HCT116 (cell line): ENCODE data around the gene STRIT1. TPM values are rescaled to one million over a fixed set of nuclear protein-coding genes. Genes with fewer than 3 reads are reported as not detected.

Experiments
- ATAC-seq: fragments of 200-7000 bp; cut with Tn5 transposase; 2 replicates; pipeline ENCODE4 v1.9.1; 2020; ENCODE audit warnings: mild to moderate bottlenecking, moderate library complexity
- BruUV-seq: library from RNA; stranded (reverse); fragments of 400-500 nt; replicated peaks from 2 replicates; lab custom pipeline; 2021; lab: Mats Ljungman, UMichigan
- CTCF ChIA-PET: fragments of 300-600 bp; sonication (Branson Sonifier 250); formaldehyde crosslinking; loops from one replicate; lab custom pipeline; 2021; ENCODE audit warnings: antibody characterized with exemption; lab: Charles Lee
- POLR2A ChIA-PET: fragments of 300-600, 350-600 bp; sonication (Branson Sonifier 250); formaldehyde crosslinking; loops from one replicate; lab custom pipeline; 2021; ENCODE audit warnings: antibody characterized with exemption; lab: Charles Lee
- RAD21 ChIA-PET, 2 experiments: fragments of 300-600 bp; sonication (Branson Sonifier 250); formaldehyde crosslinking; loops; one replicate each; lab custom pipeline; 2023; ENCODE audit warnings: low total read pairs in 2 of 2; ENCODE audit not compliant: uncharacterized antibody in 2 of 2, unreplicated experiment in 2 of 2, low non-redundant PET in 1 of 2; lab: Charles Lee
- DNase-seq: peaks from one replicate; pipeline ENCODE4 v3.0.0-alpha.2; 2010; ENCODE audit warnings: low read depth, low spot score
- H2AFZ ChIP-seq: fragments of 200-600 bp; shearing (Covaris generic), sonication (generic); 2 replicates; pipeline ENCODE4 v1.6.1; 2017; ENCODE audit warnings: low read depth, mixed run types, mixed read lengths, antibody characterized with exemption, low read length; ENCODE audit not compliant: poor library complexity, severe bottlenecking
- H3K27ac ChIP-seq: 2 replicates; pipeline ENCODE4 v1.5.1; 2012; ENCODE audit warnings: low read depth, low read length
- H3K27me3 ChIP-seq: fragments of 200-600 bp; sonication (generic); 2 replicates; pipeline ENCODE4 v1.6.1; 2016; ENCODE audit warnings: mixed run types, low read length, mixed read lengths; ENCODE audit not compliant: insufficient read depth
- H3K36me3 ChIP-seq, 2 experiments: fragments of 200-500 bp in 1 of 2; fragments of 200-600 bp in 1 of 2; sonication (Bioruptor generic) in 1 of 2; sonication (generic) in 1 of 2; 2 replicates each; pipeline versions ENCODE4 v1.5.1 to v1.6.1; 2014 to 2016; ENCODE audit warnings: low read length in 2 of 2, inconsistent platforms in 1 of 2, mixed read lengths in 1 of 2, mixed run types in 1 of 2; ENCODE audit not compliant: insufficient read depth in 2 of 2, control insufficient read depth in 1 of 2
- H3K4me1 ChIP-seq, 2 experiments: fragments of 200-600 bp in 1 of 2; sonication (generic) in 1 of 2; 2 replicates each; pipeline versions ENCODE4 v1.5.1 to v1.6.1; 2012 to 2017; ENCODE audit warnings: low read length in 2 of 2, inconsistent platforms in 1 of 2, mild to moderate bottlenecking in 1 of 2, mixed read lengths in 1 of 2, mixed run types in 1 of 2, moderate library complexity in 1 of 2; ENCODE audit not compliant: insufficient read depth in 2 of 2, control insufficient read depth in 1 of 2
- H3K4me2 ChIP-seq: fragments of 200-600 bp; sonication (generic); 2 replicates; pipeline ENCODE4 v1.6.1; 2017; ENCODE audit warnings: mixed run types, low read length, mixed read lengths
- H3K4me3 ChIP-seq, 2 experiments: fragments of 200-600 bp in 1 of 2; sonication (generic) in 1 of 2; replicated peaks in 1 of 2; 2 replicates each; pipeline ENCODE4 v1.5.1; 2011 to 2016; ENCODE audit warnings: low read length in 2 of 2, control low read depth in 1 of 2, low read depth in 1 of 2, mild to moderate bottlenecking in 1 of 2, mixed read lengths in 1 of 2, mixed run types in 1 of 2
- H3K79me2 ChIP-seq: fragments of 200-600 bp; sonication (generic); 2 replicates; pipeline ENCODE4 v1.6.1; 2017; ENCODE audit warnings: mild to moderate bottlenecking, mixed run types, low read length, moderate library complexity, mixed read lengths; ENCODE audit not compliant: insufficient read depth
- H3K9ac ChIP-seq: fragments of 200-600 bp; sonication (generic); 2 replicates; pipeline ENCODE4 v1.6.1; 2016; ENCODE audit warnings: low read length, mixed read lengths
- H3K9me2 ChIP-seq: fragments of 200-600 bp; sonication (generic), shearing (Covaris generic); 2 replicates; pipeline ENCODE4 v1.6.1; 2017; ENCODE audit warnings: mixed run types, mild to moderate bottlenecking, moderate library complexity; ENCODE audit not compliant: insufficient read depth
- H3K9me3 ChIP-seq, 2 experiments: fragments of 200-500 bp in 1 of 2; fragments of 200-600 bp in 1 of 2; sonication (Bioruptor generic) in 1 of 2; sonication (generic) in 1 of 2; 2 replicates each; pipeline ENCODE4 v1.6.1; 2014 to 2017; ENCODE audit warnings: low read length in 2 of 2, mixed read lengths in 2 of 2, inconsistent platforms in 1 of 2, low read depth in 1 of 2, mild to moderate bottlenecking in 1 of 2, mixed run types in 1 of 2, moderate library complexity in 1 of 2; ENCODE audit not compliant: control insufficient read depth in 1 of 2, insufficient read depth in 1 of 2
- H4K20me1 ChIP-seq: fragments of 200-600 bp; sonication (generic), shearing (Covaris generic); 2 replicates; pipeline ENCODE4 v1.6.1; 2017; ENCODE audit warnings: mixed run types, mild to moderate bottlenecking, moderate library complexity; ENCODE audit not compliant: insufficient read depth
- CBX3 ChIP-seq: IDR thresholded peaks from 2 replicates; pipeline ENCODE4 v1.6.1; 2012; ENCODE audit warnings: low read depth
- CEBPB ChIP-seq: IDR thresholded peaks from 2 replicates; pipeline ENCODE4 v1.6.1; 2012; ENCODE audit warnings: low read depth
- EGR1 ChIP-seq: IDR thresholded peaks from 2 replicates; pipeline ENCODE4 v1.6.1; 2012; ENCODE audit warnings: low read depth
- ELF1 ChIP-seq: IDR thresholded peaks from 2 replicates; pipeline ENCODE4 v1.6.1; 2012; ENCODE audit warnings: low read depth, borderline replicate concordance
- EZH2 ChIP-seq: fragments of 200-600 bp; sonication (generic); IDR thresholded peaks from 2 replicates; pipeline ENCODE4 v1.6.1; 2017; ENCODE audit warnings: antibody characterized with exemption, mixed run types
- EZH2phosphoT487 ChIP-seq: fragments of 200-600 bp; IDR thresholded peaks from 2 replicates; pipeline ENCODE4 v1.6.1; 2018; ENCODE audit warnings: antibody characterized with exemption, borderline replicate concordance
- FOSL1 ChIP-seq: IDR thresholded peaks from 2 replicates; pipeline ENCODE4 v1.6.1; 2012; ENCODE audit warnings: low read depth
- JUND ChIP-seq: IDR thresholded peaks from 2 replicates; pipeline ENCODE4 v1.6.1; 2012
- MAX ChIP-seq: IDR thresholded peaks from 2 replicates; pipeline ENCODE4 v1.6.1; 2012
- POLR2A ChIP-seq: IDR thresholded peaks from 2 replicates; pipeline ENCODE4 v1.7.0; 2011; ENCODE audit warnings: borderline replicate concordance; ENCODE audit not compliant: insufficient read depth, insufficient read length; ENCODE audit errors: extremely low read depth
- POLR2AphosphoS5 ChIP-seq: IDR thresholded peaks from 2 replicates; pipeline ENCODE4 v1.6.1; 2011; ENCODE audit warnings: mild to moderate bottlenecking, low read depth, low read length, moderate library complexity
- RAD21 ChIP-seq: IDR thresholded peaks from 2 replicates; pipeline ENCODE4 v1.6.1; 2012; ENCODE audit warnings: low read depth, mild to moderate bottlenecking
- REST ChIP-seq: IDR thresholded peaks from 2 replicates; pipeline ENCODE4 v1.6.1; 2012; ENCODE audit warnings: low read depth
- SP1 ChIP-seq: IDR thresholded peaks from 2 replicates; pipeline ENCODE4 v1.6.1; 2012; ENCODE audit warnings: low read depth
- ZBTB33 ChIP-seq: IDR thresholded peaks from 2 replicates; pipeline ENCODE4 v1.6.1; 2011; ENCODE audit warnings: mild to moderate bottlenecking, low read length, moderate library complexity; ENCODE audit not compliant: insufficient replicate concordance; ENCODE audit errors: extremely low read depth
- ZFX ChIP-seq: fragments of 450-650 bp; IDR thresholded peaks from 2 replicates; pipeline ENCODE4 v1.6.1; 2017
- ZNF274 ChIP-seq: fragments of 200-500 bp; sonication (Bioruptor generic); IDR thresholded peaks from 2 replicates; pipeline ENCODE4 v1.6.1; 2014; ENCODE audit warnings: mild to moderate bottlenecking, low read depth, low read length, inconsistent platforms
- intact Hi-C: fragments of 100-400 bp; cut with micrococcal nuclease; formaldehyde crosslinking; loops from 2 replicates; pipeline ENCODE4 v1.10.0; 2022
- total RNA-seq: library from RNA; stranded (reverse); gene quantifications from one replicate; pipeline ENCODE4 v1.2.1, GENCODE V29; 2021; ENCODE audit not compliant: unreplicated experiment
- TF ChIP-seq, protein P1 (sequence below), 3 experiments: fragments of 200-600 bp in 1 of 3; sonication (generic) in 1 of 3; IDR thresholded peaks in 2 of 3; conservative IDR thresholded peaks in 1 of 3; 2 replicates each; pipeline ENCODE4 v1.5.1; 2012 to 2017; ENCODE audit warnings: low read depth in 2 of 3, low read length in 2 of 3, antibody characterized with exemption in 1 of 3, borderline replicate concordance in 1 of 3, control low read depth in 1 of 3, mild to moderate bottlenecking in 1 of 3, mixed read lengths in 1 of 3, mixed run types in 1 of 3, moderate library complexity in 1 of 3; ENCODE audit not compliant: insufficient read depth in 1 of 3

STRIT1 gene
- total RNA-seq, 1 experiment from 2014 or later: not detected

- DNase-seq (no peak), ATAC-seq (no peak)
- no peak for TF ChIP-seq POLR2AphosphoS5
- TF ChIP-seq FOSL1: no peak
- TF ChIP-seq REST: no peak
- TF ChIP-seq MAX: no peak
- TF ChIP-seq EGR1: no peak
- TF ChIP-seq ZNF274: no peak
- no peak for TF ChIP-seq EZH2
- TF ChIP-seq JUND: no peak
- no peak for TF ChIP-seq ZFX
- no peak for TF ChIP-seq CBX3
- TF ChIP-seq ZBTB33: no peak
- TF ChIP-seq POLR2A: no peak
- TF ChIP-seq CEBPB: no peak
- no peak for TF ChIP-seq SP1
- no peak for TF ChIP-seq RAD21
- TF ChIP-seq, protein P1, sequence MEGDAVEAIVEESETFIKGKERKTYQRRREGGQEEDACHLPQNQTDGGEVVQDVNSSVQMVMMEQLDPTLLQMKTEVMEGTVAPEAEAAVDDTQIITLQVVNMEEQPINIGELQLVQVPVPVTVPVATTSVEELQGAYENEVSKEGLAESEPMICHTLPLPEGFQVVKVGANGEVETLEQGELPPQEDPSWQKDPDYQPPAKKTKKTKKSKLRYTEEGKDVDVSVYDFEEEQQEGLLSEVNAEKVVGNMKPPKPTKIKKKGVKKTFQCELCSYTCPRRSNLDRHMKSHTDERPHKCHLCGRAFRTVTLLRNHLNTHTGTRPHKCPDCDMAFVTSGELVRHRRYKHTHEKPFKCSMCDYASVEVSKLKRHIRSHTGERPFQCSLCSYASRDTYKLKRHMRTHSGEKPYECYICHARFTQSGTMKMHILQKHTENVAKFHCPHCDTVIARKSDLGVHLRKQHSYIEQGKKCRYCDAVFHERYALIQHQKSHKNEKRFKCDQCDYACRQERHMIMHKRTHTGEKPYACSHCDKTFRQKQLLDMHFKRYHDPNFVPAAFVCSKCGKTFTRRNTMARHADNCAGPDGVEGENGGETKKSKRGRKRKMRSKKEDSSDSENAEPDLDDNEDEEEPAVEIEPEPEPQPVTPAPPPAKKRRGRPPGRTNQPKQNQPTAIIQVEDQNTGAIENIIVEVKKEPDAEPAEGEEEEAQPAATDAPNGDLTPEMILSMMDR (IDR thresholded peaks at IDR 0.05 in 2 of 3, conservative IDR thresholded peaks at IDR 0.05 in 1 of 3; ENCODE audit: borderline replicate concordance in 1 of 3, insufficient read depth in 1 of 3, low read depth in 2 of 3, low read length in 2 of 3): no peak
- TF ChIP-seq EZH2phosphoT487: no peak
- no peak for TF ChIP-seq ELF1
- Histone ChIP-seq H3K4me3 (no peak overlapping the region), H2AFZ (no peak overlapping the region), H3K9me2 (no peaks in the 10 kb centered on the region), H3K9ac (no peak overlapping the region), H3K27ac (no peak overlapping the region), H3K9me3 (no peaks in the 10 kb centered on the region), H3K4me1 (no peaks in the 10 kb centered on the region), H3K4me2 (no peak overlapping the region), H3K36me3 (no peaks in the 10 kb centered on the region), H3K79me2 (no peaks in the 10 kb centered on the region), H3K27me3 (no peaks in the 10 kb centered on the region), H4K20me1 (no peaks in the 10 kb centered on the region)
- CTCF ChIA-PET: no interaction called here
- RAD21 ChIA-PET: no interaction called here
- no TSS peak for BruUV-seq
- POLR2A ChIA-PET: no interaction called here
- intact Hi-C loops: no loop called here
These were observed 37.6 kb upstream of the STRIT1 start for GRCh38 chr3:155331078-155331477.
